ENCODE results near the gene OAS2.

DNA sequence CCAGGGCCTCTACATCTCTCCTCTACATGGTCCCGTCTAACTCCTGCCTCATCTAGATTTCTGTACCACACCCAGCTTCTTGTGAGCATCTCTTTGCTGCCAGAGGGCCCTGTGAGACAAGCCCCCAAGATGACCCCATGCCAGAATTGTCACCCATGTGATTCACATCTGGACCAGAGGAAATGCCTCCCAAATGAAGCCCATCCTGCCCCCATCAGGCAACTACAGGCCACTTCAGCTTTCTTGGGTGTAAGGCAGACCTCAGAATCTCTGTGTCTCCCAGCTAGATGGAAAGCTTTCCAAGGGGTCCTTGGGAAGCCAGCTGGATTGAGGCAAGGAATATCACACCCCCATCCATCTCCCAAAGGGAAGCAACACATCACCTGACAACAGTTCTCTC is 49.3 kb upstream of the OAS2 start:
- TF ChIP-seq EZH2phosphoT487 (IDR thresholded peaks at IDR 0.05; ENCODE audit: low read depth, severe bottlenecking, unreplicated experiment), result no peak
- TF ChIP-seq, protein P1, sequence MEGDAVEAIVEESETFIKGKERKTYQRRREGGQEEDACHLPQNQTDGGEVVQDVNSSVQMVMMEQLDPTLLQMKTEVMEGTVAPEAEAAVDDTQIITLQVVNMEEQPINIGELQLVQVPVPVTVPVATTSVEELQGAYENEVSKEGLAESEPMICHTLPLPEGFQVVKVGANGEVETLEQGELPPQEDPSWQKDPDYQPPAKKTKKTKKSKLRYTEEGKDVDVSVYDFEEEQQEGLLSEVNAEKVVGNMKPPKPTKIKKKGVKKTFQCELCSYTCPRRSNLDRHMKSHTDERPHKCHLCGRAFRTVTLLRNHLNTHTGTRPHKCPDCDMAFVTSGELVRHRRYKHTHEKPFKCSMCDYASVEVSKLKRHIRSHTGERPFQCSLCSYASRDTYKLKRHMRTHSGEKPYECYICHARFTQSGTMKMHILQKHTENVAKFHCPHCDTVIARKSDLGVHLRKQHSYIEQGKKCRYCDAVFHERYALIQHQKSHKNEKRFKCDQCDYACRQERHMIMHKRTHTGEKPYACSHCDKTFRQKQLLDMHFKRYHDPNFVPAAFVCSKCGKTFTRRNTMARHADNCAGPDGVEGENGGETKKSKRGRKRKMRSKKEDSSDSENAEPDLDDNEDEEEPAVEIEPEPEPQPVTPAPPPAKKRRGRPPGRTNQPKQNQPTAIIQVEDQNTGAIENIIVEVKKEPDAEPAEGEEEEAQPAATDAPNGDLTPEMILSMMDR (IDR thresholded peaks at IDR 0.05; ENCODE audit: poor library complexity), result no peak
- TF ChIP-seq EZH2 (IDR thresholded peaks at IDR 0.05; ENCODE audit: borderline replicate concordance), result no peak

All from hepatocyte (in vitro differentiated cells).